Measurements from ENCODE around the gene ZNF469.

Gene ZNF469

DNA sequence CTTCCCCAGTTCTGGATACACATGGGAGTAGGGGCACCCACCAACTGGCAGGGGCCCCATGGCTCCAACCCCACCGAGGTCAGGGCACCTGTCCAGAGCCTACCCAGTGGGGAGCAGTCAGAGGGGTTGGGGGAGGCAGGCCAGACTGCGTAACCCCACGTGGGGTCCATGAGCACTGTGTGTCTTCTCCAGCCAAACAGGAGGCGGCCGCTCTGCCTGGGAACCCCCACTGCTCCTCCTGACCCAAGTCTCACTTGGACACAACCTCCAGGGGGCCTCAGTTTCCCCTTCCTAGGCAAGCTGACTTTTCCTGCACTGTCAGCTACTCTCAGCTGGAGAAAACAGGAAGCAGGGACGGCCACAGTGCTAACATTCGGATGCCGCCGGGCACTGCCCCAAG, 7.5 kb downstream of the ZNF469 start:
- Histone ChIP-seq H3K4me2 (peak overlapping the region; percentile 27), H3K9ac (no peak overlapping the region), H3K27me3 (peaks cover 82% of the 10 kb centered on the region), H3K4me3 (no peak overlapping the region), H3K27ac (no peak overlapping the region), H3K36me3 (no peaks in the 10 kb centered on the region), H3K4me1 (peaks cover 19% of the 10 kb centered on the region), H4K20me1 (no peaks in the 10 kb centered on the region; the same call in 1 of the 2 replicates), H3K9me3 (no peaks in the 10 kb centered on the region)
- TF ChIP-seq Cebpa-rat (IDR thresholded peaks at IDR 0.05), result no peak

DNA sequence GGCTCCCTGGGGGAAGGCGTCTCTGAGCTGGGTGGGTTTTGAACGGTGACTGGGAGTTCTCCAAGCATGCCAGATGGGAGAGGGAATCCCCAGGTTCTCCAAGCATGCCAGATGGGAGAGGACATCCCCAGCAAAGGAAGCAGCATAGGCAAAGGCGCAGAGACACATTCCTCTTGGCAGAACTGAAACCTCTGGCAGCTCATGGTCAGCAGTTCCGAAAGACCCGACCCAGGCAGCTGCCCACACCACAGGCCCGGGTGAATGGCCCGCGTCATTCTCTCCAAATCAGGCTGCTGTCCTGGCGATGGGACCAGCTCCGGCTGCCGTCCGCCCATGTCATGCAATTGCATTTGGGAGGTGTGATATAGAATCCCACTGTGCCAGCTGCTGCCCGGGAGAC, 8.0 kb downstream of the ZNF469 start:
- H3K9ac ChIP-seq, result no peak overlapping the region
- no peaks in the 10 kb centered on the region for H3K36me3 ChIP-seq
- no peaks in the 10 kb centered on the region for H3K9me3 ChIP-seq
- H4K20me1 ChIP-seq, result no peaks in the 10 kb centered on the region; the same call in 1 of the 2 replicates
- H3K4me2 ChIP-seq, result no peak overlapping the region
- no peak overlapping the region for H3K4me3 ChIP-seq
- TF ChIP-seq Cebpa-rat (IDR thresholded peaks at IDR 0.05), result no peak
- peaks cover 82% of the 10 kb centered on the region for H3K27me3 ChIP-seq
- H3K27ac ChIP-seq, result no peak overlapping the region
- peaks cover 19% of the 10 kb centered on the region for H3K4me1 ChIP-seq

DNA sequence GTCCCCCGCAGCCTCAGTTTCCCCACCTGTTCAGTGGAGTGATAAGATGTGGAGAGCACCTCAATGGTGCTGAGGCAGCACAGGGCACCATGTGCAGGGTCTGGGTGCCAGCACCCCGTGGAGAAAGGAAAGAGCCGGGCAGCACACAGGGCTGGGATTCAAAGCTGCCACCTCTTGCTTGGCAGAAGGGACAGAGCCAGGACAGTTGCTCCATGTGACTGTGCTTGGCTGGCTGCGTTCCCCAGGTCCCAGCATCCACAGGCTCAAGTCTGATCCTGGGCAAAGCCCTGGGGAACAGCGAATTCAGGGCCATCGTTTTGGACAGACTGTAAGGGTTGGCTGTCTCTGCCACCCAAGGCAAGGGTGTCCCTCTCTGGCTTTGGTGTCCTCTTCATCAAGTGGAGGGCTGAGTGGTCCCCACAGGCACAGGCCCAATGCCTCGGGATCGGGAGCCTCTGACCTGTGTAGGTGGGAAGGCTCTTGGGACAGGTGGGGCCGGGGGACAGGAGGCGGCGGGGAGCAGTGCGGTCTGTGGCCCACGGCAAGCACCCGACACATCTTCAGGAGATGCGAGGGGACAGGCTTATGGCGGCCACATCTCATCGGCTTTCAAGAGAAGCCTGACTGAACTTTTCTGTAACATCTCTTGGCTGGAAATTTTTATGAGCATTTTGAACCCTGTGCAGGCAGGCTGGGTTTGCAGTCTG, 8.5 kb downstream of the ZNF469 start:
- Histone ChIP-seq H3K4me2 (no peak overlapping the region), H3K27me3 (peaks cover 82% of the 10 kb centered on the region), H3K4me1 (peaks cover 19% of the 10 kb centered on the region), H3K36me3 (no peaks in the 10 kb centered on the region), H3K9me3 (no peaks in the 10 kb centered on the region), H4K20me1 (peaks cover under 1% of the 10 kb centered on the region; the same call in 1 of the 2 replicates), H3K9ac (no peak overlapping the region), H3K27ac (no peak overlapping the region), H3K4me3 (no peak overlapping the region)
- TF ChIP-seq Cebpa-rat (IDR thresholded peaks at IDR 0.05), result no peak

DNA sequence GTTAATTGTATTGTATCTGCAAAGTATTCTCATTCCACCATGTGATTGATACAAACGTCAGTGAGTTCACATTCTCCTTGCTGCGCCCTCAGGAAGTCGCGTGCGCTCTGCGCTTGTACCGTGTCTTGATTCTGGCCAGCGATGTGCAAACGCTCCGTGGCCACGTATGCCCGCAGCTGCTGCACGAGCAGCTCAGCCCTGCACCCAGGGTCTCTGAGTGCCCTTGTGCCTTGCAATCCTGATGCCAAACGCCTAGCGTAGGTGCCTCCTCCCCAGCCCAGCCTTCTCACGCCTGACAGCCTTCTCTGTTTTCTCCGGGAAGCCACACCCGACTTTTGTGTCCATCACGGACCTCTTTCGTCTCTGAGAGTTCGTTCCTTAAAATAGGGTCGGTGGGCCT, 9.4 kb downstream of the ZNF469 start:
- no peak overlapping the region for H3K4me3 ChIP-seq
- H3K36me3 ChIP-seq, result no peaks in the 10 kb centered on the region
- peaks cover 86% of the 10 kb centered on the region for H3K27me3 ChIP-seq
- no peak overlapping the region; the same call in 1 of the 2 replicates for H3K4me2 ChIP-seq
- no peak overlapping the region for H3K9ac ChIP-seq
- H3K9me3 ChIP-seq, result no peaks in the 10 kb centered on the region
- H4K20me1 ChIP-seq, result peaks cover 9% of the 10 kb centered on the region; the same call in 1 of the 2 replicates
- peaks cover 19% of the 10 kb centered on the region for H3K4me1 ChIP-seq
- TF ChIP-seq Cebpa-rat (IDR thresholded peaks at IDR 0.05), result no peak
- H3K27ac ChIP-seq, result no peak overlapping the region

DNA sequence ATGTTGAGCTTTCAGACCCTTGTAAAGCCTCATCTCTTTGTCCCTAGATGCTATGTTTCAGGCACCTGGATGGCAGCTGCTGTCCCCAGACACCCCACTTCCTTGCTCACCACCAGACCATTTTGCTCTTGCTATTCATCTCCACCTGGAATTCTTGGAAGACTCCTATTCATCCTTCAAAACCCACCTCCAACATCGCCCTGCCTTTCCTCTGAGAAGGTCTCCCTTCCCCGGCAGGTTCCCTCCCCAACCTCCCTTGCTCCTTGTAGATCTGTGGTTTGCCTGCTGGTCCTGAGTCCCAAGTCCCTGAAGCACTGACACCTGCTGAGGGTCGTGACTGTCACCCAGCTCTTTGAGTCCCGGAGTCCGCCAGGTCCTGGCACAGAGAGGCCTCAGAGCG, 9.9 kb downstream of the ZNF469 start:
- no peak for TF ChIP-seq Cebpa-rat (IDR thresholded peaks at IDR 0.05)
- Histone ChIP-seq H3K4me1 (peaks cover 19% of the 10 kb centered on the region), H3K9ac (no peak overlapping the region), H3K4me2 (peak overlapping the region; percentile 12; the same call in 1 of the 2 replicates), H4K20me1 (peaks cover 10% of the 10 kb centered on the region; the same call in 1 of the 2 replicates), H3K27ac (no peak overlapping the region), H3K9me3 (no peaks in the 10 kb centered on the region), H3K4me3 (no peak overlapping the region), H3K27me3 (peaks cover 91% of the 10 kb centered on the region), H3K36me3 (no peaks in the 10 kb centered on the region)

DNA sequence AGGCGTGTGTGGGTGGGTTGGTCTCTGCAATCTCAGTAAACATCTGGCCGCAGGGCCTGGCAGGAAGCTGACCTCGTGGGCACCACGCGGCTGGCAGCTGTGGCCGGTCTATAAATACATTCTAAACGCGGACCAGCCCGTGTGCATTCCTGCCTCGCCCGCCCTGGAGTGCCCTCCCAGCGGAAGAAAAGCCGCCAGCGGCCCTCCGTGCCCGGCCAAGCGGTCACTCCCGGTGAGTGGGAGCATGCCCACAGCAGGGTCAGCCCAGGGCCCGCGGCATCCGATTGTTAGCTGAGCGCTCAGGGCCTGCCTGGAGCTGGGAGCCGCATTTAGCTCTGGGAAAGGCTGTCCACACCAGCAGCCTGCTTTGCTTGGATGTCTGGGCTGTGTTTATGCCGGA, 10.3 kb downstream of the ZNF469 start:
- H3K36me3 ChIP-seq, result no peaks in the 10 kb centered on the region
- no peaks in the 10 kb centered on the region for H3K9me3 ChIP-seq
- H3K27me3 ChIP-seq, result peaks cover 95% of the 10 kb centered on the region
- peaks cover 10% of the 10 kb centered on the region; the same call in 1 of the 2 replicates for H4K20me1 ChIP-seq
- H3K27ac ChIP-seq, result no peak overlapping the region
- H3K4me3 ChIP-seq, result no peak overlapping the region
- H3K4me2 ChIP-seq, result peak overlapping the region; percentile 12; the same call in 1 of the 2 replicates
- TF ChIP-seq Cebpa-rat (IDR thresholded peaks at IDR 0.05), result no peak
- H3K4me1 ChIP-seq, result peaks cover 19% of the 10 kb centered on the region
- H3K9ac ChIP-seq, result no peak overlapping the region

DNA sequence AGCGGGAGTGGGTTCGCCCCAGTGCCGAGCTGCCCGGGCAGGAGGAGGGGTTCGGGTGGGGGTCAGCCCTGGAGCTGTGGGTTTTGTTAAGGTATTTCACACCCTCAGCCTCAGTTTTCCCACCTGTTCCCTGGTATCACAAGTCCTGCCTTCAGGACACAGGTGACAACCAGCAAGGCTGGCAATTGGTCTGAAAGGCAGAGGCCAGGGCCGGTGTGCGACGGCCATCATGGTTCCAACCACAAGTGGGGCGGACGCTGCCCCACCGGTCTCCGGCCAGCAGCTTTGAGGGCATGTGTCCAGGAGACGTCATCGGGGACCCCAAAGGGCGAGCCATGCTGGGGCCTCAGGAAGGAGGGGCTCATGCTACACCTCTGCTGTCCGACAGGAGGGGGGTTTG, 10.8 kb downstream of the ZNF469 start:
- no peak overlapping the region for H3K4me3 ChIP-seq
- no peaks in the 10 kb centered on the region for H3K36me3 ChIP-seq
- no peak overlapping the region for H3K9ac ChIP-seq
- H3K4me1 ChIP-seq, result peaks cover 23% of the 10 kb centered on the region
- H3K27ac ChIP-seq, result no peak overlapping the region
- no peak overlapping the region for H3K4me2 ChIP-seq
- no peak for TF ChIP-seq Cebpa-rat (IDR thresholded peaks at IDR 0.05)
- H3K27me3 ChIP-seq, result peaks cover 95% of the 10 kb centered on the region
- H4K20me1 ChIP-seq, result peaks cover 10% of the 10 kb centered on the region; the same call in 1 of the 2 replicates
- no peaks in the 10 kb centered on the region for H3K9me3 ChIP-seq

DNA sequence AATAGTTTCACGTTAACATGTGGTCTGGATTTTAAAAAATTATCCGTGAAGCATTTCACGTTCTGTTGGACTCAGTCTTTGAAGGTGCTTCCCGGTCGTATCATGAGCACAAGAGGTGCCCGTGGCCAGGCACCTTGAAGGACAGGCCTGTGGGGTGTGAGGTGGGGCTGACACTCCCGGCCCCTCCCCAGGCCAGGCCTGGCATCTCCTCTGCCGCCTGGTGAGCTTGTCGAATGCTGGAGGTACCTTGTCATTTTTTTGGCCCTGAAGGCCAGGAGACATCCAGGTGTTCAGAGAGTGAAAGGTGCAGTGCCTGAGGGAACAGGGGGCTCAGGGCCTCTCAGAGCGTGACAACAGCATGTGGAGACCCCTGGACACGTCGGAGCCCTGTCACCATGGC, 11.7 kb downstream of the ZNF469 start:
- Histone ChIP-seq H3K4me3 (no peak overlapping the region), H3K27ac (no peak overlapping the region), H3K4me2 (no peak overlapping the region), H3K4me1 (peaks cover 32% of the 10 kb centered on the region), H3K9me3 (no peaks in the 10 kb centered on the region), H3K36me3 (no peaks in the 10 kb centered on the region), H4K20me1 (peaks cover 10% of the 10 kb centered on the region; the same call in 1 of the 2 replicates), H3K27me3 (peaks cover 88% of the 10 kb centered on the region), H3K9ac (no peak overlapping the region)
- no peak for TF ChIP-seq Cebpa-rat (IDR thresholded peaks at IDR 0.05)

DNA sequence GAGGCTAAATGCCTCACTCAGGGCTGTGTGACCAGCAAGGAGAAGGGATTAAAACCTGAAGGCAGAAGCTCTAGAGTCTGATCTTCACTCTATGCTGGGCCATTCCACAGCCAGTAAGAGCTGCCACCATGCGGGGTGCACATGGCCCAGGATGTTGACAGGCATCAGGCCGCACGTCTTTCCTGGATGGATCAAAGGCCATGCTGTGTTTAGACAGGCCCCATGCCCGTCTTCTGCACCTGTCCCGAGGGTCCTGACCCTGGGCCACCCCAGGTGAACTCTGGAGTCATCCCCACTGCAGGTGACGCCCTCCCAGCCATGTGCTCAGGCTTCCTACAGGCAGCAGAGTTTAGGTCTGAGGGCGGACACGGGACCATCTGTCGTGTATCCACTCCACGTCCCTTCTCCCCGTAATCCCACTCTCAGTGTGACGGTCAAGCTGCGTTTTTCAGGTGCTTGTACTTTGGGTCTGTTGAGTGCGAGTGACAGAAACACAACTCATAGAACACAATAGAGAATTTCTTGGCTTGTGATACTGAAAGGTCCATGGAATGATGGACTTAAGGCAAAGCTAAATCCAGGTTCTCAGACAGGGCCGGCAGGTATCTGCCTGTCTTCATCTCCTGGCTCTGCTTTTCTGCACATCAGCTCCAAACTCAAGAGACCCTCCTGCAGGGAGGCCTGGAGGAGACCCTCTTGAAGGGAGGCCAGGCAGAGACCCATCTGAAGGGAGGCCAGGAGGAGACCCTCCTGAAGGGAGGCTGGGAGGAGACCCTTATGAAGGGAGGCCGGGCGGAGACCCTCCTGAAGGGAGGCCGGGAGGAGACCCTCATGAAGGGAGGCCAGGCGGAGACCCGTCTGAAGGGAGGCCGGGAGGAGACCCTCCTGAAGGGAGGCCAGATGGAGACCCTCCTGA, 13.2 kb downstream of the ZNF469 start:
- Histone ChIP-seq H3K27ac (no peak overlapping the region), H4K20me1 (peaks cover 10% of the 10 kb centered on the region; the same call in 1 of the 2 replicates), H3K4me1 (peaks cover 27% of the 10 kb centered on the region), H3K27me3 (peaks cover 73% of the 10 kb centered on the region), H3K9me3 (no peaks in the 10 kb centered on the region), H3K4me3 (no peak overlapping the region), H3K36me3 (no peaks in the 10 kb centered on the region), H3K9ac (no peak overlapping the region), H3K4me2 (no peak overlapping the region)
- TF ChIP-seq Cebpa-rat (IDR thresholded peaks at IDR 0.05), result no peak

Measured in BLaER1 (cell line).